HG03378 (cell line): ENCODE data around the gene ATXN1L.
"Not testable (repeated sequence)": the region's sequence is repeated elsewhere in the genome, so short reads cannot be mapped to it uniquely, and the experiment has no call there.

Source experiments
- ATAC-seq: cut with Tn5 transposase; IDR thresholded peaks from one replicate; pipeline ENCODE4 v1.9.1; 2021; ENCODE audit warnings: mild to moderate bottlenecking, moderate library complexity; ENCODE audit not compliant: unreplicated experiment

Gene ATXN1L

GRCh38 chr16:71851746-71852145 is 6.0 kb downstream of the ATXN1L start:
- ATAC-seq, result no peak

- ATAC-seq, result no peak
These were observed 6.4 kb downstream of the ATXN1L start for GRCh38 chr16:71852158-71852557.

GRCh38 chr16:71852561-71852960 is 6.8 kb downstream of the ATXN1L start:
- ATAC-seq, result no peak

- ATAC-seq, result no peak
These were observed 7.6 kb downstream of the ATXN1L start for GRCh38 chr16:71853413-71853812.

DNA sequence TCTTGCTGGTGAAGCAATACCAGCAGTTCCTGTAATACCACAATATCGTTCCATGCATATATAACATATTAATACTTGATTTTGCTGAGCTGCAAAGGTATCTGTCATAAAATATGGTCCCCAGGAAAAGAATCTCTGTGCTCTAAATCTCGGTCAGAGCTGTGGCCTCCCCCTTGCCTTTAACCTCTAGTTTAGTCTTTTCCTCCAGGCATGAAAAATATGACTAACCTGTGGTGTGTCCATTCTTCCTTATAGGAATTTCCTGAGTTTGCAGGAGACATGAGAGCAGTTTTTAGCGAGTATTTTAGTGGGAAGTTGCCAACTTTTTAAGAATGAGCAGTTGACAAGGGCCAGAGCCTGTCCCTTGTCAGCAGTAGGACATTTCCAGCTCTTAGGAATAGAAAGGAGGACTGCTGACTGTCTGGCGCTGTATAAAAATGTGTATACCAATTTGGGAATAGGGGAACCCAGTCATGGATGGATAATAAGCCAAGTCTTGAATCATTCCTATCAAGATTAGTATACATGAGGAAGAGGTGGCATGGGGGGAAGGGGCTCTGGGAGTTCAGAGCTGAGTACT is 8.7 kb downstream of the ATXN1L start:
- no peak for ATAC-seq

DNA sequence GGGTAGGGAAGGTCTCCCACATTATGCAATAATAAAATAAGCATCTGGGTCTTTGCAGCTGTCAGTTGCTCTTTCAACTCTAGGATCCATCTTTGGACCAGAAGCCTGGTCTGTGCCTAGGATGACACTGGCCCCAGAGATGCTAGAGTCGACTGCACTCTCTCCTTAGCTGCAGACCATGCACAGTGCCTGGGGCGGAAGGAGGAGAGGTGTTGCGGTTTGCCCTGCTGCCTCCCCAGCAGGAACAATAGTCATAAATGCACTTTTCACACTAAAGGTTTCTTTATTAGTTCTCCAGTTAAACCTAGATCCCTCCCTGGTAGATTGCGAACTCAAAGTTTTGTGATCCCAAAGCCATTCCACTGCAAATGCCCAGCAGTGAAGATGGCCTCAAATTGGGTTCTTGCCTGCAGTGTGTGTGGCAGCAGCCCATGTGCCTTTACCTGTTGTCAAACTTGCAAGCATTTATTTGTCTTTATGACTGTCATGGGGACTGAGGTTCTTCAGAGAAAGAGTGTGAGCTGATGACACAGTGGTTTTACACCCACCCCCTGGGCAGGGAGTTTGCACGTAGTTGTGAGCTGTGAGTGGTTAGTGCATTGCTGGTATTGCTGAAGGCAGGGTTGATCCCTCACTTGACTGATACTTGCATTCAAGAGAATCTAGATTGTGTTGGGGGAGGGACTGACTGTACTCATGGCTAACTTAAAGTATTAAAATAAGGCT is 10.3 kb downstream of the ATXN1L start:
- no peak for ATAC-seq

GRCh38 chr16:71859762-71860521 is 14.2 kb downstream of the ATXN1L start:
- no peak for ATAC-seq

DNA sequence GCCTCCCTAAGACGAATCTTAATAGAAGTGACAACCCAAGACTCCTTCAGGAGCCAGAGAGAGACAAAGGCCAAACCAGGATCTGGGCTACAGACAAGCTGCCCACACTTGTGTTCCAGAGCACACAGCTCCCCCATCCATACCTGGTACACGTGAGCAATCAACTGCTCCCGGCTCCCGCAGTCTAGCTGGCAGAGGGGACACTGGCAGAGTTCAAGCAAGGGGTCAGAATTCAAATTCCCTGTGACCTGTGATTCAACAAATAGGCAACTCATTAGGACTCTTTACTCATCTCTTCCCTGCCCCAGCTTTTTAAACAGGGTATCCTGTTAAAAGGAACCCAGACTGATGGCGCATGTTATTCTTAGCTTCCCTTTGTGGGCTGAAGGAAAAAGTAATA is 18.2 kb downstream of the ATXN1L start:
- no peak for ATAC-seq

DNA sequence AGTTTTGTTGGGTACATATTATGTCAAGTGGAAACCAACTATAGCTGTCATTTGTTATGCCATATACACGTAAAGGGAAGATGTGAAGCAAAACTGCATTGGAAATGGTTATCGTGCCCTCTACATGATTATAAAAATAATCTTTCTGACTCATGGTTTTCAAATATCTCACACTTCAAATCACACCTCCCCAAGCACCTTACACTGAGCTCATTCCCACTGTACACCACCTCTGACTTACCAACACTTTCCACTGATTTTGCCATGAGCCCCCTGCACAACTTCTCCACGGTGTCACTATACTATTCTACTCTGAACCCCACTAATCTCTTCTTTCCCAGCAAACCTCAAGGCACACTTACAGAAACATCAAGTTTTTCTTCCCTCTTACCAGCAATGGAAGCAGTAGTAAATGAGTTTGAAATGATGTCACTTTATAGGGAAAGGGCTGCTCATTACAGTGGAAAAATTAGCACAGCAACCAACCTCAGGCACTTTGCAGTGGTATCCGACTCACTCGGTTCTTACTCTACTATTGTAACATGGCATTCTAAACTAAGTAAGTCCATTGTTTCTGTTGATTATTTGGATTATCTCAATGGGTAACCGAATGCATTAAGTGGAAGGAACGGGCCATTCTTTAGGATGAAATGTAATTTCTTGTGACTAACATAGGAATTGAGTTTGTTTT is 19.5 kb downstream of the ATXN1L start:
- ATAC-seq, result no peak

GRCh38 chr16:71867175-71867574 is 21.4 kb downstream of the ATXN1L start:
- ATAC-seq, result not testable (repeated sequence)

GRCh38 chr16:71867939-71868338 is 22.2 kb downstream of the ATXN1L start:
- ATAC-seq, result no peak

- no peak for ATAC-seq
These were observed 23.3 kb downstream of the ATXN1L start for GRCh38 chr16:71869089-71869488.

DNA sequence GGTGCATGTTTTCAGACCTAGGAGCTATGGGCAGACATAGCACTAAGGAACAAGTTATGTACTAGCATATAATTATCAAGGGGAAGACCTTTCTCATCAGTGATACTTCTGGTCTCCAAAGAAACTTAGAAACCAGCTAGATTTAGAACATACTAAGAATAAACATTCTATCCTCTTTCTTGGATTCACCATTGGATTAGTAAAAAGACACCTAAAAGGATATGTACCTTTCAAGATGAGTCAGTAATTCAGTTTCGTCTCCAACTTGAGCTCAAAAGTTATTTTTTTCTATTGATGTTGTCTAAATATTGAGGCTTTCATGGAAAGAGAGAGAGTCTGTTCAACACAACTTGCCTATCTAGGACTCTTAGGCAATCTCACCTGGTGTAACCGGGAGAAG is 25.0 kb downstream of the ATXN1L start:
- ATAC-seq, result no peak

DNA sequence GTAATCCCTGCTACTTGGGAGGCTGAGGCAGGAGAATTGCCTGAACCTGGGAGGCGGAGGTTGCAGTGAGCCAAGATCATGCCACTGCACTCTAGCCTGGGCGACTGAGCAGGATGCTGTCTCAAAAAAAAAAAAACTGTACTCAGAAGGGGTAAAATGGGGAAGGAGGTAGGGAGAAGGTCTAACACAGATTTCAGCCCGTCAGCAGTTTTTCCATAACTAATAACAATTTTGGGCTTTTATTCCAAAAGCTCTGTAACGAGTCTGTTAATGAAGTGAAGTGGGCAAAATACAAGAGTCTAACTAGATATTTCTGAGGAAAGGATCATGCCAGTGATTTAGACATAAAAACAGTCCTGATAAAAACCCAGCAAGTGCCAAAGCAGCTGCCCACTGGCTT is 27.4 kb downstream of the ATXN1L start:
- ATAC-seq, result no peak

- no peak for ATAC-seq
These were observed 33.1 kb downstream of the ATXN1L start for GRCh38 chr16:71878911-71879310.

DNA sequence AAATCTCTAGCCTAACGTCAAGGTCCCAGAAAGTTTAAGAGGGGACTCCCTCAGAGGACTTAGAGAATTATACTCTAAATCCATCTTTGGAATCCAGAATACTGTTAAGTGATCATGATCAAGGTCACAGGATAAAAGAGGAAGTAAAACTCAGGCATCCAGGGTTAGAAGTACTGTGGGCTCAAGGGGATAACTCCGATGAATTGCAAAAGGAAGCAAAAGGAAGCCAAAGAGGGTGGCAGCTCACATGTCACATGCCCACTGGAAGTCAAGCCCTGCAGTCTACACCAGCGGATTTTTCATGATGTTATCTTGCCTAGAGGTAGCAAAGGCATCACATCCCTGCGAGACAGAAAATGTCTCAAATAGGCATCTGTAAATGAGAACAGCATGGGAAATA is 34.4 kb downstream of the ATXN1L start:
- no peak for ATAC-seq

GRCh38 chr16:71882505-71883167 is 36.9 kb downstream of the ATXN1L start:
- peak; percentile 62 for ATAC-seq

- peak; percentile 27 for ATAC-seq
These were observed 37.5 kb downstream of the ATXN1L start for GRCh38 chr16:71883168-71883848.

DNA sequence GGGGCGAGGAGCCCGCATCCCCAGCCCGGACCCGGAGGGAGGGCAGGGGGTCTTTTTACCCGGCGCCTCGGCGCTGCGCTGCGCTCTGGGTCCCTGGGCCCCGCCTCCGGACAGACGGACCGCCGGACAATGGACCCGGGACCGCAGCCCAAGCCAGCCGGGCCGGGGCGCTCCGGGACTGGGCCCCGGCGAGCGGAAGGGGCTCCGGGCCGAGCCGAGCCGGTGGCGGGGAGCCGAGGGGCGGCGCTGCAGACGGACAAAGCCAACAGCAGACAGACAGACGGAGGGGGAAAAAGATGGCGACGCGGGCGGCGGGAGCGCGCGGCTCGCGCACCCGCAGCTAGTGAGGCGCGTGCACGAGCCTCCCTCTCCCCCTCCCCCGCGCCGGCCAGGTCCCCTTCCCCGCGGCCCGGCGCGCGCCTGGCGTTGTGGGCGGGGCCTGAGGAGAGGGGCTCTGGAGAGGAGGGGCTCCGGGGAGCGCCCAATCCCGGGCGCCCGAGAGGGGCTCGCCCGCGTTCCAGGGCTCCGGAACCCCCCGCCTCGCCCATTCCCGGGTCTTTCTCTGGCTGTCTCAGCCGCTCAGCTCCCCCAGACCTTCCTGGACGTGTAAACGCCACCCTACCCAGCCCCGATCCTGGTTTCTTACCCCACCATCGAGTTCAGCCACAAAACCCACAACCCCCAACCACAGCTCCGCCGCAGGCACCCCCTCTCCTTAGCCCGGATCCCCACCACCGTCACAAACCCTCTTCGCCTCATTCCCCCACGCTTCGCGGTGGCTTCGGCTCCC is 38.3 kb downstream of the ATXN1L start, which contains the start of gene ZNF821:
TSS of gene ZNF821 (minus strand) at position 334 of the 790 bp plus-strand sequence. CDS start 4,236 bp downstream, outside the sequence.
- ATAC-seq, result peak; percentile 31
